Measurements from ENCODE around the gene CABLES1. TPM values are rescaled to one million over a fixed set of nuclear protein-coding genes. Genes with fewer than 3 reads are reported as not detected.

CABLES1 gene
- total RNA-seq, 8 experiments from 2014 or later, result 0.56 to 4.6 (median 2.4) TPM

GRCh38 chr18:23186781-23187180 is 51.5 kb downstream of the CABLES1 start:
- in situ Hi-C loops (cut with MboI; ENCODE audit: low pct_unique_long_range_greater_than_20kb in 2 of 9, low sequenced_read_pairs in 9 of 9, unreplicated experiment in 9 of 9), result no loop called here
- H3K4me1 ChIP-seq (replicated peaks in 1 of 2), result peaks cover 4 to 17% of the 10 kb centered on the region in 2 donors
- 71 to 100% methylated on average over 1 to 2 of the region's 4 CpGs; no CpG with 5 or more reads in 8 of the 10 experiments for WGBS, 10 experiments
- H3K27ac ChIP-seq, result no peak overlapping the region
- H3K4me3 ChIP-seq, result no peak overlapping the region
- ATAC-seq (replicated peaks in 6 of 8), result no peak

- Histone ChIP-seq H3K27ac (peak overlapping the region in 1 of 2 donors; percentile 33), H3K4me3 (no peak overlapping the region), H3K4me1 (replicated peaks in 1 of 2) (peaks cover 4 to 17% of the 10 kb centered on the region in 2 donors)
- in situ Hi-C loops (cut with MboI; ENCODE audit: low pct_unique_long_range_greater_than_20kb in 2 of 9, low sequenced_read_pairs in 9 of 9, unreplicated experiment in 9 of 9), result no loop called here
- peak in 5 of 8 experiments; percentile 7 to 71 (median 58) for ATAC-seq (replicated peaks in 6 of 8)
- WGBS, 10 experiments, result 57 to 100% (median 78%) methylated on average over 1 to 5 of the region's 6 CpGs
Measured at GRCh38 chr18:23188068-23188760, 52.9 kb downstream of the CABLES1 start.

- in situ Hi-C loops (cut with MboI; ENCODE audit: low pct_unique_long_range_greater_than_20kb in 2 of 9, low sequenced_read_pairs in 9 of 9, unreplicated experiment in 9 of 9), result no loop called here
- Histone ChIP-seq H3K4me1 (replicated peaks in 1 of 2) (peaks cover 4 to 15% of the 10 kb centered on the region in 2 donors), H3K4me3 (no peak overlapping the region), H3K27ac (no peak overlapping the region)
- no peak for ATAC-seq (replicated peaks in 6 of 8)
- 83 to 97% (median 91%) methylated on average over 1 to 4 of the region's 7 CpGs; no CpG with 5 or more reads in 5 of the 10 experiments for WGBS, 10 experiments
Measured at GRCh38 chr18:23189099-23189498, 53.8 kb downstream of the CABLES1 start.

GRCh38 chr18:23189768-23190661 is 54.7 kb downstream of the CABLES1 start:
- no peak for ATAC-seq (replicated peaks in 6 of 8)
- 56 to 100% (median 92%) methylated on average over 2 to 9 of the region's 25 CpGs; no CpG with 5 or more reads in 3 of the 10 experiments for whole genome bisulfite sequencing, 10 experiments

GRCh38 chr18:23191232-23191631 is 55.9 kb downstream of the CABLES1 start:
- H3K27ac ChIP-seq, result no peak overlapping the region
- ATAC-seq (replicated peaks in 6 of 8), result no peak
- 75 to 100% (median 85%) methylated on average over 1 of the region's 1 CpG; no CpG with 5 or more reads in 4 of the 10 experiments for WGBS, 10 experiments
- in situ Hi-C loops (cut with MboI; ENCODE audit: low pct_unique_long_range_greater_than_20kb in 2 of 9, low sequenced_read_pairs in 9 of 9, unreplicated experiment in 9 of 9), result no loop called here
- H3K4me1 ChIP-seq (replicated peaks in 1 of 2), result peaks cover 11 to 26% of the 10 kb centered on the region in 2 donors
- H3K4me3 ChIP-seq, result no peak overlapping the region

More at GRCh38 chr18:23189768-23190661, 54.7 kb downstream of the CABLES1 start:
- in situ Hi-C loops (cut with MboI; ENCODE audit: low pct_unique_long_range_greater_than_20kb in 2 of 9, low sequenced_read_pairs in 9 of 9, unreplicated experiment in 9 of 9), result no loop called here
- Histone ChIP-seq H3K4me1 (replicated peaks in 1 of 2) (peaks cover 4 to 15% of the 10 kb centered on the region in 2 donors), H3K4me3 (no peak overlapping the region), H3K27ac (no peak overlapping the region)

- 9 to 93% (median 67%) methylated on average over 1 to 2 of the region's 2 CpGs; no CpG with 5 or more reads in 1 of the 10 experiments for WGBS, 10 experiments
- ATAC-seq (replicated peaks in 6 of 8), result no peak
- in situ Hi-C loops (cut with MboI; ENCODE audit: low pct_unique_long_range_greater_than_20kb in 2 of 9, low sequenced_read_pairs in 9 of 9, unreplicated experiment in 9 of 9), result no loop called here
Measured at GRCh38 chr18:23193742-23194141, 58.5 kb downstream of the CABLES1 start.

GRCh38 chr18:23194155-23194996 is 59.1 kb downstream of the CABLES1 start:
- Histone ChIP-seq H3K4me3 (no peak overlapping the region), H3K27ac (no peak overlapping the region), H3K4me1 (replicated peaks in 1 of 2) (peaks cover 12 to 22% of the 10 kb centered on the region in 2 donors)
- 0 to 83% (median 68%) methylated on average over 1 to 10 of the region's 14 CpGs; no CpG with 5 or more reads in 1 of the 10 experiments for WGBS, 10 experiments
- ATAC-seq (replicated peaks in 6 of 8), result peak in 2 of 8 experiments; percentile 38 to 64
- in situ Hi-C loops (cut with MboI; ENCODE audit: low pct_unique_long_range_greater_than_20kb in 2 of 9, low sequenced_read_pairs in 9 of 9, unreplicated experiment in 9 of 9), result no loop called here

More at GRCh38 chr18:23193742-23194141, 58.5 kb downstream of the CABLES1 start:
- H3K4me1 ChIP-seq (replicated peaks in 1 of 2), result peaks cover 13 to 27% of the 10 kb centered on the region in 2 donors
- H3K27ac ChIP-seq, result no peak overlapping the region
- no peak overlapping the region for H3K4me3 ChIP-seq

GRCh38 chr18:23194997-23195957 is 60.0 kb downstream of the CABLES1 start:
- in situ Hi-C loops (cut with MboI; ENCODE audit: low pct_unique_long_range_greater_than_20kb in 2 of 9, low sequenced_read_pairs in 9 of 9, unreplicated experiment in 9 of 9), result no loop called here
- 60 to 90% (median 79%) methylated on average over 1 to 9 of the region's 9 CpGs for WGBS, 10 experiments
- no peak overlapping the region for H3K4me3 ChIP-seq

GRCh38 chr18:23196119-23197007 is 61.1 kb downstream of the CABLES1 start:
- peaks cover 12 to 22% of the 10 kb centered on the region in 2 donors for H3K4me1 ChIP-seq (replicated peaks in 1 of 2)
- H3K4me3 ChIP-seq, result no peak overlapping the region
- in situ Hi-C loops (cut with MboI; ENCODE audit: low pct_unique_long_range_greater_than_20kb in 2 of 9, low sequenced_read_pairs in 9 of 9, unreplicated experiment in 9 of 9), result no loop called here
- peak overlapping the region in 1 of 2 donors; percentile 17 for H3K27ac ChIP-seq
- 17 to 100% (median 36%) methylated on average over 2 to 14 of the region's 22 CpGs; no CpG with 5 or more reads in 1 of the 10 experiments for WGBS, 10 experiments
- ATAC-seq (replicated peaks in 6 of 8), result peak in 5 of 8 experiments; percentile 12 to 61 (median 57)

More at GRCh38 chr18:23194997-23195957, 60.0 kb downstream of the CABLES1 start:
- Histone ChIP-seq H3K4me1 (replicated peaks in 1 of 2) (peaks cover 12 to 22% of the 10 kb centered on the region in 2 donors), H3K27ac (no peak overlapping the region)
- ATAC-seq (replicated peaks in 6 of 8), result no peak

GRCh38 chr18:23198217-23198845 is 63.0 kb downstream of the CABLES1 start:
- peaks cover 12 to 22% of the 10 kb centered on the region in 2 donors for H3K4me1 ChIP-seq (replicated peaks in 1 of 2)
- no peak for ATAC-seq (replicated peaks in 6 of 8)
- H3K27ac ChIP-seq, result no peak overlapping the region
- H3K4me3 ChIP-seq, result no peak overlapping the region
- WGBS, 10 experiments, result 67 to 100% (median 88%) methylated on average over 1 to 4 of the region's 5 CpGs
- in situ Hi-C loops (cut with MboI; ENCODE audit: low pct_unique_long_range_greater_than_20kb in 2 of 9, low sequenced_read_pairs in 9 of 9, unreplicated experiment in 9 of 9), result no loop called here

Measured in motor neuron (in vitro differentiated cells).